GM12878 (cell line): ENCODE data around the gene TNFAIP3. TPM values are rescaled to one million over a fixed set of nuclear protein-coding genes. Genes with fewer than 3 reads are reported as not detected.
A peak's percentile ranks its signal among the peaks of the same experiment; 100 is the strongest.

Experiments used
- ATF3 ChIP-seq: IDR thresholded peaks from 2 replicates; pipeline ENCODE4 v1.6.1; 2011; ENCODE audit warnings: low read depth, mild to moderate bottlenecking, low read length, moderate library complexity, borderline replicate concordance; ENCODE audit errors: extremely low read depth
- ATF7 ChIP-seq: fragments of 450-650 bp; IDR thresholded peaks from 2 replicates; pipeline ENCODE4 v1.6.1; 2016; ENCODE audit warnings: low read depth, mild to moderate bottlenecking
- CBX3 ChIP-seq: fragments of 200-600 bp; sonication (generic); IDR thresholded peaks from 2 replicates; pipeline ENCODE4 v1.6.1; 2016; ENCODE audit warnings: low read depth, borderline replicate concordance
- CEBPB ChIP-seq, 2 experiments: fragments of 150-350 bp in 1 of 2; IDR thresholded peaks; 2 replicates each; pipeline ENCODE4 v1.6.1; 2012 to 2014; ENCODE audit warnings: low read depth in 2 of 2, low read length in 2 of 2, borderline replicate concordance in 1 of 2, inconsistent platforms in 1 of 2
- CEBPZ ChIP-seq: fragments of 150-350 bp; IDR thresholded peaks from 2 replicates; pipeline ENCODE4 v1.6.1; 2016; ENCODE audit warnings: low read depth, low read length
- CTCF ChIP-seq, 3 experiments: IDR thresholded peaks in 2 of 3; conservative IDR thresholded peaks in 1 of 3; 2 replicates each; pipeline ENCODE4 v1.5.1; 2011; ENCODE audit warnings: low read depth in 3 of 3, low read length in 3 of 3, mild to moderate bottlenecking in 3 of 3, control low read depth in 2 of 3, moderate library complexity in 2 of 3, inconsistent platforms in 1 of 3, mixed read lengths in 1 of 3; ENCODE audit not compliant: control insufficient read depth in 2 of 3, insufficient read depth in 1 of 3; ENCODE audit errors: extremely low read depth in 1 of 3
- EED ChIP-seq: sonication (generic); IDR thresholded peaks from 2 replicates; pipeline ENCODE4 v1.6.1; 2016; ENCODE audit warnings: antibody characterized with exemption, low read depth
- HCFC1 ChIP-seq: fragments of 150-350 bp; IDR thresholded peaks from 2 replicates; pipeline ENCODE4 v1.6.1; 2014; ENCODE audit warnings: low read length
- HDAC2 ChIP-seq: fragments of 200-600 bp; sonication (generic); IDR thresholded peaks from 2 replicates; pipeline ENCODE4 v1.6.1; 2017
- IRF4 ChIP-seq: IDR thresholded peaks from 2 replicates; pipeline ENCODE4 v1.6.1; 2011; ENCODE audit warnings: low read depth, low read length
- MEF2A ChIP-seq: IDR thresholded peaks from 2 replicates; pipeline ENCODE4 v1.6.1; 2011; ENCODE audit warnings: low read depth, mild to moderate bottlenecking, low read length, moderate library complexity; ENCODE audit not compliant: insufficient read depth
- NFYB ChIP-seq: IDR thresholded peaks from 2 replicates; pipeline ENCODE4 v1.6.1; 2011; ENCODE audit warnings: low read depth, mild to moderate bottlenecking, low read length, improper control_type of control experiment, moderate library complexity; ENCODE audit not compliant: insufficient read depth
- NR2F1 ChIP-seq: fragments of 450-650 bp; conservative IDR thresholded peaks from 2 replicates; pipeline ENCODE4 v1.6.1; 2017; ENCODE audit warnings: mild to moderate bottlenecking
- PAX8 ChIP-seq: fragments of 450-650 bp; IDR thresholded peaks from 2 replicates; pipeline ENCODE4 v1.6.1; 2017; ENCODE audit warnings: mild to moderate bottlenecking, moderate library complexity
- RB1 ChIP-seq: fragments of 450-650 bp; formaldehyde crosslinking; IDR thresholded peaks from 2 replicates; pipeline ENCODE4 v1.6.1; 2017; ENCODE audit warnings: mild to moderate bottlenecking, borderline replicate concordance
- SMAD5 ChIP-seq: IDR thresholded peaks from 2 replicates; pipeline ENCODE4 v1.6.1; 2016; ENCODE audit warnings: antibody characterized with exemption, low read depth
- SMC3 ChIP-seq: IDR thresholded peaks from 2 replicates; pipeline ENCODE4 v1.6.1; 2011; ENCODE audit warnings: low read length, improper control_type of control experiment, borderline replicate concordance
- SUZ12 ChIP-seq: fragments of 200-600 bp; sonication (generic); IDR thresholded peaks from one replicate; pipeline ENCODE4 v1.6.1; 2018; ENCODE audit warnings: antibody characterized with exemption, mild to moderate bottlenecking; ENCODE audit not compliant: unreplicated experiment
- WRNIP1 ChIP-seq: IDR thresholded peaks from 2 replicates; pipeline ENCODE4 v1.6.1; 2011; ENCODE audit warnings: low read depth, low read length, improper control_type of control experiment, borderline replicate concordance
- ZNF274 ChIP-seq: IDR thresholded peaks from one replicate; pipeline ENCODE4 v1.8.0; 2011; ENCODE audit not compliant: insufficient read length, insufficient read depth
- ZNF687 ChIP-seq: fragments of 450-650 bp; IDR thresholded peaks from 2 replicates; pipeline ENCODE4 v1.6.1; 2017; ENCODE audit warnings: mild to moderate bottlenecking, moderate library complexity
- polyA plus RNA-seq, 11 experiments: library from polyadenylated mRNA; depleted of rRNA in 4 of 11; unstranded in 6 of 11; stranded (reverse) in 5 of 11; fragments of >200 nt; fragmentation: Nextera tagmentation in 4 of 11; fragmentation: Illumina TruSeq in 1 of 11; extraction: Ambion mirVana in 4 of 11; extraction: Trizol in 1 of 11; gene quantifications; 1 replicate in 1 of 11; 2 replicates in 10 of 11; pipeline versions ENCODE4 v1.2.1 to v1.2.3, GENCODE V29; 2011 to 2016; ENCODE audit warnings: inconsistent platforms in 2 of 11, missing spikeins in 2 of 11, low read depth in 1 of 11
- total RNA-seq, 4 experiments: library from RNA; depleted of rRNA in 3 of 4; stranded (reverse); fragments of >200 nt in 3 of 4; fragmentation: Illumina TruSeq in 1 of 4; extraction: Trizol in 1 of 4; gene quantifications; 2 replicates each; pipeline versions ENCODE4 v1.2.1 to v1.2.3, GENCODE V29; 2013 to 2021

Gene TNFAIP3
- total and polyA plus RNA-seq, 10 of the 15 experiments (the other 5 are each of a cell fraction or from before 2014, with no cell fraction given), result 18.0 to 350 (median 127) TPM

GRCh38 chr6:137883400-137884148 is 16.5 kb downstream of the TNFAIP3 start (continued):
- TF ChIP-seq ATF3 (no peak), HCFC1 (no peak), HDAC2 (no peak), NR2F1 (no peak), SUZ12 (no peak), IRF4 (no peak), WRNIP1 (no peak), SMAD5 (peak; percentile 92; the same call in 1 of the 2 replicates), ZNF687 (peak; percentile 36; the same call in 1 of the 2 replicates), CTCF (IDR thresholded peaks at IDR 0.05 in 2 of 3, conservative IDR thresholded peaks at IDR 0.05 in 1 of 3; ENCODE audit: control insufficient read depth in 2 of 3, extremely low read depth in 1 of 3, insufficient read depth in 1 of 3, low read depth in 3 of 3, low read length in 3 of 3) (no peak), RB1 (no peak), CEBPB (IDR thresholded peaks at IDR 0.05; ENCODE audit: borderline replicate concordance in 1 of 2, low read depth in 2 of 2, low read length in 2 of 2) (no peak), ATF7 (no peak), MEF2A (no peak), CBX3 (no peak), ZNF274 (no peak), CEBPZ (no peak), NFYB (no peak), PAX8 (no peak), EED (no peak), SMC3 (peak; percentile 12; the same call in 1 of the 2 replicates)
